Neural progenitor cell (in vitro differentiated cells): Measurements from ENCODE around the gene OR56A3. TPM values are rescaled to one million over a fixed set of nuclear protein-coding genes. Genes with fewer than 3 reads are reported as not detected.

ENCODE experiments used
- DNase-seq: peaks from one replicate; pipeline ENCODE4 v3.0.0-alpha.2; 2016; ENCODE audit warnings: low spot score
- H2AFZ ChIP-seq: fragments of 200-600 bp; sonication (generic); replicated peaks from 2 replicates; pipeline ENCODE4 v1.6.1; 2016; ENCODE audit warnings: antibody characterized with exemption
- H3F3A ChIP-seq: fragments of 200-600 bp; sonication (generic); 2 replicates; pipeline ENCODE4 v1.6.1; 2016; ENCODE audit warnings: antibody characterized with exemption, low read depth
- H3K27ac ChIP-seq: fragments of 200-600 bp; sonication (generic); 2 replicates; pipeline ENCODE4 v1.5.1; 2016; ENCODE audit warnings: mild to moderate bottlenecking
- H3K27me3 ChIP-seq: fragments of 200-600 bp; sonication (generic); 2 replicates; pipeline ENCODE4 v1.6.1; 2016; ENCODE audit warnings: mild to moderate bottlenecking, moderate library complexity
- H3K36me3 ChIP-seq: fragments of 200-600 bp; sonication (generic); 2 replicates; pipeline ENCODE4 v1.5.1; 2016
- H3K4me1 ChIP-seq: fragments of 200-600 bp; sonication (generic); 2 replicates; pipeline ENCODE4 v1.6.1; 2016; ENCODE audit warnings: mixed run types
- H3K4me2 ChIP-seq: fragments of 200-600 bp; sonication (generic); 2 replicates; pipeline ENCODE4 v1.6.1; 2016
- H3K4me3 ChIP-seq: fragments of 200-600 bp; sonication (generic); 2 replicates; pipeline ENCODE4 v1.5.1; 2016
- H3K79me2 ChIP-seq: fragments of 200-600 bp; sonication (generic); 2 replicates; pipeline ENCODE4 v1.6.1; 2016; ENCODE audit warnings: low read depth
- H3K9ac ChIP-seq: fragments of 200-600 bp; sonication (generic); 2 replicates; pipeline ENCODE4 v1.6.1; 2016
- H3K9me3 ChIP-seq: fragments of 200-600 bp; sonication (generic); 2 replicates; pipeline ENCODE4 v1.5.1; 2016; ENCODE audit warnings: low read depth
- H4K20me1 ChIP-seq: fragments of 200-600 bp; sonication (generic); 2 replicates; pipeline ENCODE4 v1.6.1; 2016; ENCODE audit warnings: low read depth
- H3K27ac Mint-ChIP-seq: 3 replicates; pipeline ENCODE4 v1.8.0; 2021; ENCODE audit warnings: mixed read lengths
- H3K27me3 Mint-ChIP-seq: 2 replicates; pipeline ENCODE4 v1.8.0; 2022; ENCODE audit warnings: low read depth, mild to moderate bottlenecking, inconsistent platforms, moderate library complexity, mixed read lengths; ENCODE audit not compliant: insufficient read depth
- H3K36me3 Mint-ChIP-seq: 3 replicates; pipeline ENCODE4 v1.8.0; 2021; ENCODE audit warnings: mixed read lengths
- H3K4me1 Mint-ChIP-seq: 3 replicates; pipeline ENCODE4 v1.8.0; 2021; ENCODE audit warnings: mixed read lengths
- H3K4me3 Mint-ChIP-seq: 3 replicates; pipeline ENCODE4 v1.8.0; 2021; ENCODE audit warnings: mild to moderate bottlenecking, moderate library complexity, mixed read lengths
- H3K9me3 Mint-ChIP-seq: 3 replicates; pipeline ENCODE4 v1.8.0; 2020; ENCODE audit warnings: mixed read lengths
- EZH2 ChIP-seq: fragments of 200-600 bp; sonication (generic); IDR thresholded peaks from 2 replicates; pipeline ENCODE4 v1.6.1; 2017; ENCODE audit warnings: antibody characterized with exemption, mild to moderate bottlenecking, moderate library complexity
- EZH2phosphoT487 ChIP-seq: fragments of 200-600 bp; sonication (generic); IDR thresholded peaks from 2 replicates; pipeline ENCODE4 v1.6.1; 2017; ENCODE audit warnings: antibody characterized with exemption
- total RNA-seq: library from RNA; depleted of rRNA; stranded (reverse); fragments of >200 nt; gene quantifications from 2 replicates; pipeline ENCODE4 v1.2.3, GENCODE V29; 2015; ENCODE audit warnings: low replicate concordance
- TF ChIP-seq, protein P1 (sequence below): fragments of 200-600 bp; sonication (generic); IDR thresholded peaks from 2 replicates; pipeline ENCODE4 v1.5.1; 2017; ENCODE audit warnings: antibody characterized with exemption, mild to moderate bottlenecking

Gene OR56A3
- total RNA-seq, 1 donor from 2014 or later, result not detected

- H3K9me3 Mint-ChIP-seq, result peaks cover 11% of the 10 kb centered on the region
- no peak overlapping the region for H3K4me3 Mint-ChIP-seq
- no peak overlapping the region for H3K27ac Mint-ChIP-seq
- no peaks in the 10 kb centered on the region for H3K36me3 ChIP-seq
- H3K9ac ChIP-seq, result no peak overlapping the region
- no peaks in the 10 kb centered on the region for H3K4me1 ChIP-seq
- no peaks in the 10 kb centered on the region for H3F3A ChIP-seq
- no peaks in the 10 kb centered on the region for H3K27me3 ChIP-seq
- H3K9me3 ChIP-seq, result no peaks in the 10 kb centered on the region
- TF ChIP-seq, protein P1, sequence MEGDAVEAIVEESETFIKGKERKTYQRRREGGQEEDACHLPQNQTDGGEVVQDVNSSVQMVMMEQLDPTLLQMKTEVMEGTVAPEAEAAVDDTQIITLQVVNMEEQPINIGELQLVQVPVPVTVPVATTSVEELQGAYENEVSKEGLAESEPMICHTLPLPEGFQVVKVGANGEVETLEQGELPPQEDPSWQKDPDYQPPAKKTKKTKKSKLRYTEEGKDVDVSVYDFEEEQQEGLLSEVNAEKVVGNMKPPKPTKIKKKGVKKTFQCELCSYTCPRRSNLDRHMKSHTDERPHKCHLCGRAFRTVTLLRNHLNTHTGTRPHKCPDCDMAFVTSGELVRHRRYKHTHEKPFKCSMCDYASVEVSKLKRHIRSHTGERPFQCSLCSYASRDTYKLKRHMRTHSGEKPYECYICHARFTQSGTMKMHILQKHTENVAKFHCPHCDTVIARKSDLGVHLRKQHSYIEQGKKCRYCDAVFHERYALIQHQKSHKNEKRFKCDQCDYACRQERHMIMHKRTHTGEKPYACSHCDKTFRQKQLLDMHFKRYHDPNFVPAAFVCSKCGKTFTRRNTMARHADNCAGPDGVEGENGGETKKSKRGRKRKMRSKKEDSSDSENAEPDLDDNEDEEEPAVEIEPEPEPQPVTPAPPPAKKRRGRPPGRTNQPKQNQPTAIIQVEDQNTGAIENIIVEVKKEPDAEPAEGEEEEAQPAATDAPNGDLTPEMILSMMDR, result peak; percentile 27
- TF ChIP-seq EZH2phosphoT487, result no peak
- H3K4me3 ChIP-seq, result no peak overlapping the region
- no peak overlapping the region for H3K27ac ChIP-seq
- no peak overlapping the region for H2AFZ ChIP-seq
- no peak overlapping the region for H3K4me2 ChIP-seq
- DNase-seq, result no peak
- H3K27me3 Mint-ChIP-seq, result peaks cover 2% of the 10 kb centered on the region
- no peaks in the 10 kb centered on the region for H3K79me2 ChIP-seq
- no peaks in the 10 kb centered on the region for H4K20me1 ChIP-seq
- H3K4me1 Mint-ChIP-seq, result no peaks in the 10 kb centered on the region
- H3K36me3 Mint-ChIP-seq, result no peaks in the 10 kb centered on the region
Measured at GRCh38 chr11:5983443-5983842, 41.4 kb downstream of the OR56A3 start.

GRCh38 chr11:5986885-5987284 is 44.8 kb downstream of the OR56A3 start, which contains the start of gene OR52L1:
TSS of gene OR52L1 (minus strand) at chr11:5986985. CDS start at chr11:5986930, 55 bp downstream.
- H3K4me1 Mint-ChIP-seq, result no peaks in the 10 kb centered on the region
- Histone ChIP-seq H2AFZ (no peak within 1 kb of the TSS), H3K36me3 (no peaks in the 10 kb centered on the region), H4K20me1 (no peaks in the 10 kb centered on the region), H3K27me3 (no peaks in the 10 kb centered on the region), H3K9me3 (no peaks in the 10 kb centered on the region), H3K4me1 (no peaks in the 10 kb centered on the region), H3K79me2 (no peaks in the 10 kb centered on the region), H3K4me2 (no peak within 1 kb of the TSS), H3K27ac (no peak within 1 kb of the TSS), H3K4me3 (no peak within 1 kb of the TSS), H3K9ac (no peak within 1 kb of the TSS), H3F3A (no peaks in the 10 kb centered on the region)
- no peaks in the 10 kb centered on the region for H3K9me3 Mint-ChIP-seq
- H3K27me3 Mint-ChIP-seq, result no peaks in the 10 kb centered on the region
- no peaks in the 10 kb centered on the region for H3K36me3 Mint-ChIP-seq
- TF ChIP-seq EZH2 (no peak), EZH2phosphoT487 (no peak)
- TF ChIP-seq, protein P1, result no peak
- H3K4me3 Mint-ChIP-seq, result no peak within 1 kb of the TSS
- DNase-seq, result no peak
- H3K27ac Mint-ChIP-seq, result no peak within 1 kb of the TSS

DNA sequence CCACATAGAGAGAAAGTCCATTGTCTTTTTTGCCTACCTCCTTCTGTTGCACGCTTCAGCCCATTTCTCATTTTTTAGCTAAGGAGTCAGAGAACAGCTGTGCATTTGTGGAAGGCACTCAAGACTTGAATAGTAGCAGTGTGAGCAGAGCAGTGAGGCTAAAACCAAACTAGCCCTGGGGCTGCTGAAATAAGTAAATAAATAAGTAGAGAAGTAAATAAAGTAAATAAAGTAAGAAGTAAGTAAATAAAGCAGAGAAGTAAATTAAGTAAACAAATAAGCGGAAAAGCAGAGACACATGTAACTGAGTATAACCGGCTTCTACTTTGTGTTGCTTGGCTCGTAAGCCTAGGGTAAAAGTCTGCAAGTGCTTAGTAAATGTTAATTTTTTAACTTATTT is 47.2 kb downstream of the OR56A3 start:
- H3K4me2 ChIP-seq, result no peak overlapping the region
- no peak for DNase-seq
- no peaks in the 10 kb centered on the region for H3K4me1 ChIP-seq
- TF ChIP-seq EZH2phosphoT487 (no peak), EZH2 (no peak)
- TF ChIP-seq, protein P1, result no peak
- H3K36me3 ChIP-seq, result no peaks in the 10 kb centered on the region
- no peak overlapping the region for H2AFZ ChIP-seq
- Mint-ChIP-seq H3K27me3 (no peaks in the 10 kb centered on the region), H3K36me3 (no peaks in the 10 kb centered on the region), H3K9me3 (no peaks in the 10 kb centered on the region), H3K4me3 (no peak overlapping the region), H3K4me1 (no peaks in the 10 kb centered on the region), H3K27ac (no peak overlapping the region)
- H3K9ac ChIP-seq, result no peak overlapping the region
- H3K4me3 ChIP-seq, result no peak overlapping the region
- H3K27me3 ChIP-seq, result no peaks in the 10 kb centered on the region
- H3F3A ChIP-seq, result no peaks in the 10 kb centered on the region
- no peak overlapping the region for H3K27ac ChIP-seq
- H3K9me3 ChIP-seq, result no peaks in the 10 kb centered on the region
- H4K20me1 ChIP-seq, result no peaks in the 10 kb centered on the region
- H3K79me2 ChIP-seq, result no peaks in the 10 kb centered on the region
